ENCODE measurements around the gene OTUB1.

OTUB1 gene

GRCh38 chr11:63974259-63975143 lies 11.7 kb upstream of the OTUB1 start, which contains the start of gene COX8A:
Gene COX8A, plus strand, starts transcription at chr11:63974620. Its CDS starts 61 bp downstream, at chr11:63974681.
- peak; percentile 100 for DNase-seq (ENCODE audit: low spot score)

- DNase-seq (ENCODE audit: low spot score): no peak
Observed at GRCh38 chr11:63978551-63979239, 7.5 kb upstream of the OTUB1 start.

- DNase-seq (ENCODE audit: low spot score): no peak
Observed at GRCh38 chr11:63979426-63979825, 6.8 kb upstream of the OTUB1 start.

GRCh38 chr11:63985812-63986155 lies 454 bp upstream of the OTUB1 start:
- DNase-seq (ENCODE audit: low spot score): peak; percentile 58

- DNase-seq (ENCODE audit: low spot score): no peak
Observed at GRCh38 chr11:63986932-63987513, 785 bp downstream of the OTUB1 start.

- no peak for DNase-seq (ENCODE audit: low spot score)
Observed at GRCh38 chr11:63991558-63991957, 5.3 kb downstream of the OTUB1 start.

- no peak for DNase-seq (ENCODE audit: low spot score)
Observed at GRCh38 chr11:63993100-63993499, 6.9 kb downstream of the OTUB1 start.

GRCh38 chr11:63993993-63994392 lies 7.8 kb downstream of the OTUB1 start:
- no peak for DNase-seq (ENCODE audit: low spot score)

GRCh38 chr11:63996512-63996911 lies 10.3 kb downstream of the OTUB1 start:
- DNase-seq (ENCODE audit: low spot score): no peak

- DNase-seq (ENCODE audit: low spot score): no peak
Observed at GRCh38 chr11:63997104-63997700, 11.0 kb downstream of the OTUB1 start.

GRCh38 chr11:63997801-63998337 lies 11.6 kb downstream of the OTUB1 start:
- no peak for DNase-seq (ENCODE audit: low spot score)

GRCh38 chr11:63998558-63999348 lies 12.5 kb downstream of the OTUB1 start:
- no peak for DNase-seq (ENCODE audit: low spot score)

- no peak for DNase-seq (ENCODE audit: low spot score)
Observed at GRCh38 chr11:63999349-64000025, 13.2 kb downstream of the OTUB1 start.

GRCh38 chr11:64000026-64000739 lies 13.9 kb downstream of the OTUB1 start:
- no peak for DNase-seq (ENCODE audit: low spot score)

- no peak for DNase-seq (ENCODE audit: low spot score)
Observed at GRCh38 chr11:64000740-64001483, 14.7 kb downstream of the OTUB1 start.

- no peak for DNase-seq (ENCODE audit: low spot score)
Observed at GRCh38 chr11:64001484-64002420, 15.5 kb downstream of the OTUB1 start.

- no peak for DNase-seq (ENCODE audit: low spot score)
Observed at GRCh38 chr11:64003807-64004589, 17.8 kb downstream of the OTUB1 start.

GRCh38 chr11:64004590-64004984 lies 18.3 kb downstream of the OTUB1 start:
- DNase-seq (ENCODE audit: low spot score): no peak
